PFSK-1 (cell line): Measurements from ENCODE around the gene SHPK.

Experiments
- POLR2AphosphoS5 ChIP-seq: IDR thresholded peaks from 2 replicates; pipeline ENCODE4 v1.6.1; 2012; ENCODE audit warnings: low read depth, mild to moderate bottlenecking, control low read depth, low read length, moderate library complexity
- SIN3A ChIP-seq: IDR thresholded peaks from 2 replicates; pipeline ENCODE4 v1.6.1; 2012; ENCODE audit warnings: mild to moderate bottlenecking, low read length, moderate library complexity, borderline replicate concordance; ENCODE audit not compliant: insufficient read depth
- TAF1 ChIP-seq: IDR thresholded peaks from 2 replicates; pipeline ENCODE4 v1.6.1; 2012; ENCODE audit warnings: low read length, control low read depth, borderline replicate concordance; ENCODE audit not compliant: insufficient read depth
- TF ChIP-seq, protein P1 (sequence below), 2 experiments: IDR thresholded peaks; 2 replicates each; pipeline versions ENCODE4 v1.6.1 to v1.8.0; 2011 to 2012; ENCODE audit warnings: low read depth in 2 of 2, low read length in 2 of 2, control low read depth in 1 of 2, inconsistent platforms in 1 of 2, mild to moderate bottlenecking in 1 of 2, moderate library complexity in 1 of 2; ENCODE audit not compliant: insufficient read depth in 1 of 2

- TF ChIP-seq, protein P1, sequence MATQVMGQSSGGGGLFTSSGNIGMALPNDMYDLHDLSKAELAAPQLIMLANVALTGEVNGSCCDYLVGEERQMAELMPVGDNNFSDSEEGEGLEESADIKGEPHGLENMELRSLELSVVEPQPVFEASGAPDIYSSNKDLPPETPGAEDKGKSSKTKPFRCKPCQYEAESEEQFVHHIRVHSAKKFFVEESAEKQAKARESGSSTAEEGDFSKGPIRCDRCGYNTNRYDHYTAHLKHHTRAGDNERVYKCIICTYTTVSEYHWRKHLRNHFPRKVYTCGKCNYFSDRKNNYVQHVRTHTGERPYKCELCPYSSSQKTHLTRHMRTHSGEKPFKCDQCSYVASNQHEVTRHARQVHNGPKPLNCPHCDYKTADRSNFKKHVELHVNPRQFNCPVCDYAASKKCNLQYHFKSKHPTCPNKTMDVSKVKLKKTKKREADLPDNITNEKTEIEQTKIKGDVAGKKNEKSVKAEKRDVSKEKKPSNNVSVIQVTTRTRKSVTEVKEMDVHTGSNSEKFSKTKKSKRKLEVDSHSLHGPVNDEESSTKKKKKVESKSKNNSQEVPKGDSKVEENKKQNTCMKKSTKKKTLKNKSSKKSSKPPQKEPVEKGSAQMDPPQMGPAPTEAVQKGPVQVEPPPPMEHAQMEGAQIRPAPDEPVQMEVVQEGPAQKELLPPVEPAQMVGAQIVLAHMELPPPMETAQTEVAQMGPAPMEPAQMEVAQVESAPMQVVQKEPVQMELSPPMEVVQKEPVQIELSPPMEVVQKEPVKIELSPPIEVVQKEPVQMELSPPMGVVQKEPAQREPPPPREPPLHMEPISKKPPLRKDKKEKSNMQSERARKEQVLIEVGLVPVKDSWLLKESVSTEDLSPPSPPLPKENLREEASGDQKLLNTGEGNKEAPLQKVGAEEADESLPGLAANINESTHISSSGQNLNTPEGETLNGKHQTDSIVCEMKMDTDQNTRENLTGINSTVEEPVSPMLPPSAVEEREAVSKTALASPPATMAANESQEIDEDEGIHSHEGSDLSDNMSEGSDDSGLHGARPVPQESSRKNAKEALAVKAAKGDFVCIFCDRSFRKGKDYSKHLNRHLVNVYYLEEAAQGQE (IDR thresholded peaks at IDR 0.05; ENCODE audit: insufficient read depth in 1 of 2, low read depth in 2 of 2, low read length in 2 of 2) = no peak
- TF ChIP-seq POLR2AphosphoS5 (no peak), SIN3A (no peak), TAF1 (no peak)
Observed at GRCh38 chr17:3685174-3685573, 49.1 kb upstream of the SHPK start.
